H1 (cell line): ENCODE measurements around the gene ERO1B. TPM values are rescaled to one million over a fixed set of nuclear protein-coding genes. Genes with fewer than 3 reads are reported as not detected.

ENCODE experiments used
- CTCF ChIA-PET: fragments of 300-600 bp; sonication (Branson Sonifier 250); formaldehyde crosslinking; loops from one replicate; lab custom pipeline; 2021; ENCODE audit not compliant: partially characterized antibody; lab: Charles Lee
- POLR2A ChIA-PET: fragments of 300-600 bp; sonication (Branson Sonifier 250); formaldehyde crosslinking; loops from one replicate; lab custom pipeline; 2021; ENCODE audit warnings: inconsistent platforms; ENCODE audit not compliant: partially characterized antibody; lab: Charles Lee
- DNase-seq, 2 experiments: peaks; one replicate each; pipeline versions ENCODE4 v3.0.0 to v3.0.0-alpha.2; 2010 to 2022; ENCODE audit warnings: low spot score in 2 of 2, low read depth in 1 of 2, mixed read lengths in 1 of 2
- FAIRE-seq: peaks from 2 replicates; lab custom pipeline; 2011; peaks lifted over from hg19 to GRCh38; lab: Jason Lieb, UNC
- H2AFZ ChIP-seq: 2 replicates; pipeline ENCODE4 v1.8.1; 2012; ENCODE audit warnings: low read length, inconsistent platforms
- H2AK5ac ChIP-seq: 2 replicates; pipeline ENCODE4 v1.6.1; 2013; ENCODE audit warnings: low read depth, low read length
- H2BK120ac ChIP-seq: replicated peaks from 2 replicates; pipeline ENCODE3; 2013; ENCODE audit warnings: low read depth, low read length, inconsistent platforms
- H2BK12ac ChIP-seq: 2 replicates; pipeline ENCODE4 v1.6.1; 2013; ENCODE audit warnings: low read depth, low read length
- H2BK15ac ChIP-seq: 2 replicates; pipeline ENCODE4 v1.6.1; 2013; ENCODE audit warnings: low read length
- H2BK20ac ChIP-seq: 2 replicates; pipeline ENCODE4 v1.6.1; 2013; ENCODE audit warnings: low read length
- H2BK5ac ChIP-seq: 2 replicates; pipeline ENCODE4 v1.6.1; 2013; ENCODE audit warnings: low read depth, low read length
- H3K14ac ChIP-seq: 2 replicates; pipeline ENCODE4 v1.6.1; 2013; ENCODE audit warnings: inconsistent platforms; ENCODE audit not compliant: insufficient read length
- H3K18ac ChIP-seq: 2 replicates; pipeline ENCODE4 v1.6.1; 2013; ENCODE audit warnings: low read length; ENCODE audit errors: extremely low read depth
- H3K23ac ChIP-seq: 2 replicates; pipeline ENCODE4 v1.6.1; 2013; ENCODE audit warnings: inconsistent platforms; ENCODE audit not compliant: insufficient read length
- H3K23me2 ChIP-seq: 2 replicates; pipeline ENCODE4 v1.6.1; 2013; ENCODE audit warnings: low read depth, low read length
- H3K27ac ChIP-seq: 2 replicates; pipeline ENCODE4 v1.6.1; 2011; ENCODE audit warnings: low read depth, low read length, inconsistent platforms
- H3K27me3 ChIP-seq, 4 experiments: replicated peaks in 1 of 4; 1 replicate in 1 of 4; 2 replicates in 3 of 4; pipeline versions ENCODE4 v1.6.1 to v1.8.1; 2011 to 2013; ENCODE audit warnings: low read length in 3 of 4, mild to moderate bottlenecking in 3 of 4, inconsistent platforms in 2 of 4, mixed read lengths in 2 of 4, moderate library complexity in 1 of 4; ENCODE audit not compliant: control insufficient read depth in 3 of 4, insufficient read depth in 3 of 4; ENCODE audit errors: extremely low read depth in 1 of 4
- H3K36me3 ChIP-seq, 4 experiments: 2 replicates each; pipeline versions ENCODE4 v1.6.1 to v1.8.1; 2011 to 2013; ENCODE audit warnings: mild to moderate bottlenecking in 4 of 4, low read length in 3 of 4, moderate library complexity in 2 of 4, control low read depth in 1 of 4, inconsistent platforms in 1 of 4; ENCODE audit not compliant: insufficient read depth in 4 of 4, control insufficient read depth in 2 of 4
- H3K4ac ChIP-seq: replicated peaks from 2 replicates; pipeline ENCODE3; 2013; ENCODE audit warnings: low read length, low read depth, mixed read lengths, inconsistent platforms; ENCODE audit not compliant: insufficient read length
- H3K4me1 ChIP-seq, 4 experiments: replicated peaks in 1 of 4; 1 replicate in 1 of 4; 2 replicates in 3 of 4; pipeline versions ENCODE4 v1.6.1 to v1.8.1; 2011 to 2013; ENCODE audit warnings: low read length in 3 of 4, inconsistent platforms in 2 of 4, mixed read lengths in 1 of 4; ENCODE audit not compliant: insufficient read depth in 4 of 4, control insufficient read depth in 3 of 4
- H3K4me2 ChIP-seq, 2 experiments: 2 replicates each; pipeline versions ENCODE4 v1.6.1 to v1.8.1; 2011 to 2013; ENCODE audit warnings: low read depth in 2 of 2, low read length in 2 of 2, control low read depth in 1 of 2, inconsistent platforms in 1 of 2, mild to moderate bottlenecking in 1 of 2; ENCODE audit not compliant: insufficient read depth in 1 of 2
- H3K4me3 ChIP-seq, 4 experiments: fragments of 200-600, 300-600 bp in 1 of 4; sonication (generic), shearing (Covaris generic), sonication (Bioruptor Twin) in 1 of 4; 2 replicates each; pipeline versions ENCODE4 v1.5.1 to v1.8.1; 2011 to 2016; ENCODE audit warnings: low read length in 4 of 4, low read depth in 3 of 4, control low read depth in 2 of 4, inconsistent platforms in 2 of 4, mild to moderate bottlenecking in 2 of 4, mixed read lengths in 1 of 4, moderate library complexity in 1 of 4; ENCODE audit not compliant: insufficient read depth in 2 of 4; ENCODE audit errors: extremely low read depth in 1 of 4
- H3K56ac ChIP-seq: replicated peaks from 2 replicates; pipeline ENCODE3; 2013; ENCODE audit warnings: low read depth, mild to moderate bottlenecking, mixed read lengths, low read length, inconsistent platforms; ENCODE audit not compliant: insufficient read length
- H3K79me1 ChIP-seq: 2 replicates; pipeline ENCODE4 v1.6.1; 2013; ENCODE audit warnings: low read depth, low read length, control low read depth
- H3K79me2 ChIP-seq, 2 experiments: 2 replicates each; pipeline versions ENCODE4 v1.6.1 to v1.8.1; 2012 to 2013; ENCODE audit warnings: low read length in 2 of 2, mild to moderate bottlenecking in 2 of 2, inconsistent platforms in 1 of 2; ENCODE audit not compliant: insufficient read depth in 2 of 2, control insufficient read depth in 1 of 2
- H3K9ac ChIP-seq, 4 experiments: replicated peaks in 1 of 4; 1 replicate in 1 of 4; 2 replicates in 3 of 4; pipeline versions ENCODE4 v1.6.1 to v1.8.1; 2011 to 2013; ENCODE audit warnings: low read depth in 3 of 4, low read length in 3 of 4, control low read depth in 2 of 4, mild to moderate bottlenecking in 2 of 4, moderate library complexity in 2 of 4, inconsistent platforms in 1 of 4; ENCODE audit errors: extremely low read depth in 1 of 4
- H3K9me3 ChIP-seq, 2 experiments: 2 replicates each; pipeline versions ENCODE4 v1.6.1 to v1.8.1; 2012 to 2013; ENCODE audit warnings: mild to moderate bottlenecking in 2 of 2, moderate library complexity in 2 of 2, control low read depth in 1 of 2, inconsistent platforms in 1 of 2, low read depth in 1 of 2, low read length in 1 of 2, mixed read lengths in 1 of 2; ENCODE audit not compliant: insufficient read depth in 2 of 2
- H4K20me1 ChIP-seq, 2 experiments: replicated peaks in 1 of 2; 2 replicates each; pipeline versions ENCODE3 to v1.8.1; 2011 to 2013; ENCODE audit warnings: inconsistent platforms in 2 of 2, low read length in 2 of 2, mild to moderate bottlenecking in 1 of 2; ENCODE audit not compliant: insufficient read depth in 2 of 2, control insufficient read depth in 1 of 2
- H4K5ac ChIP-seq: 2 replicates; pipeline ENCODE4 v1.6.1; 2013; ENCODE audit warnings: low read length, low read depth, mixed read lengths, inconsistent platforms; ENCODE audit not compliant: insufficient read length
- H4K8ac ChIP-seq: 2 replicates; pipeline ENCODE4 v1.8.0; 2013; ENCODE audit warnings: mild to moderate bottlenecking, moderate library complexity, low read length, inconsistent platforms; ENCODE audit not compliant: insufficient read depth; ENCODE audit errors: extremely low read depth
- H4K91ac ChIP-seq: replicated peaks from 2 replicates; pipeline ENCODE3; 2013; ENCODE audit warnings: low read length, mixed read lengths, inconsistent platforms; ENCODE audit not compliant: insufficient read length
- ATF2 ChIP-seq: IDR thresholded peaks from 2 replicates; pipeline ENCODE4 v1.6.1; 2012; ENCODE audit warnings: low read length, inconsistent platforms
- CBX5 ChIP-seq: fragments of 300-800, 300-1000 bp; sonication (generic); IDR thresholded peaks from 2 replicates; pipeline ENCODE4 v1.7.1; 2016; ENCODE audit warnings: antibody characterized with exemption, low read length, low read depth
- CBX8 ChIP-seq: fragments of 300-800, 300-1000 bp; sonication (generic); IDR thresholded peaks from 2 replicates; pipeline ENCODE4 v1.7.1; 2016; ENCODE audit warnings: low read depth, low read length, borderline replicate concordance
- CTBP2 ChIP-seq: IDR thresholded peaks from 2 replicates; pipeline ENCODE4 v1.7.0; 2011; ENCODE audit warnings: borderline replicate concordance, mild to moderate bottlenecking, moderate library complexity, mixed read lengths, low read length; ENCODE audit not compliant: insufficient read depth, insufficient read length
- JUN ChIP-seq: IDR thresholded peaks from 2 replicates; pipeline ENCODE4 v1.6.1; 2011; ENCODE audit warnings: low read depth, mild to moderate bottlenecking, improper control_type of control experiment, low read length
- RAD21 ChIP-seq, 2 experiments: IDR thresholded peaks in 1 of 2; conservative IDR thresholded peaks in 1 of 2; 2 replicates each; pipeline ENCODE4 v1.6.1; 2011; ENCODE audit warnings: low read depth in 2 of 2, low read length in 2 of 2, improper control_type of control experiment in 1 of 2, inconsistent platforms in 1 of 2, mild to moderate bottlenecking in 1 of 2, moderate library complexity in 1 of 2
- SAP30 ChIP-seq: fragments of 300-600 bp; sonication (generic); IDR thresholded peaks from 2 replicates; pipeline ENCODE4 v1.7.1; 2012; ENCODE audit warnings: low read length, moderate library complexity, mild to moderate bottlenecking, inconsistent platforms; ENCODE audit not compliant: insufficient read depth, insufficient replicate concordance
- SIX5 ChIP-seq: IDR thresholded peaks from 2 replicates; pipeline ENCODE4 v1.6.1; 2011; ENCODE audit warnings: mild to moderate bottlenecking, low read depth, low read length
- SP4 ChIP-seq: IDR thresholded peaks from 2 replicates; pipeline ENCODE4 v1.6.1; 2012; ENCODE audit warnings: low read length, inconsistent platforms
- SRF ChIP-seq: IDR thresholded peaks from 2 replicates; pipeline ENCODE4 v1.6.1; 2011; ENCODE audit warnings: mild to moderate bottlenecking, low read depth, low read length, moderate library complexity
- WGBS, 2 experiments: shearing (Covaris generic) in 1 of 2; methylation state at CpG; one replicate each; pipeline versions ENCODE4 v1.1.6 to v1.1.7; 2013 to 2015; ENCODE audit warnings: low lambda C conversion rate in 2 of 2, mixed read lengths in 2 of 2, inconsistent platforms in 1 of 2, low coverage in 1 of 2, missing lambda C conversion rate in 1 of 2; ENCODE audit not compliant: insufficient replicate concordance in 2 of 2, insufficient coverage in 1 of 2, insufficient read length in 1 of 2; ENCODE audit errors: extremely low coverage in 1 of 2, missing lambda C conversion rate in 1 of 2; 5-methylcytosine and 5-hydroxymethylcytosine counted together
- polyA plus RNA-seq, 7 experiments: library from polyadenylated mRNA; depleted of rRNA in 3 of 7; stranded (reverse) in 5 of 7; unstranded in 2 of 7; fragments of >200 nt in 5 of 7; fragments of 200-250 nt in 2 of 7; gene quantifications; 1 replicate in 5 of 7; 2 replicates in 1 of 7; 4 replicates in 1 of 7; pipeline versions ENCODE4 v1.2.1 to v1.2.3, GENCODE V29; 2011 to 2013; ENCODE audit warnings: missing spikeins in 2 of 7, mixed read lengths in 2 of 7
- total RNA-seq: library from RNA; stranded (reverse); fragmentation: NEBNext Ultra II Directional; extraction: Animal tissue kit (Norgen Biotek cat#: 25700); gene quantifications from 2 replicates; pipeline ENCODE4 v1.2.1, GENCODE V29; 2021
- TF ChIP-seq, protein P1 (sequence below): IDR thresholded peaks from 2 replicates; pipeline ENCODE4 v1.6.1; 2011; ENCODE audit warnings: low read length, improper control_type of control experiment

ERO1B gene
- total and polyA plus RNA-seq, 2 of the 8 experiments (the other 6 are each of a cell fraction or from before 2014, with no cell fraction given) = 0.74 to 5.6 TPM

- ChIA-PET POLR2A (no interaction called here), CTCF (interaction anchor here (0.6 kb wide), 1 partner anchor 75 kb away, joined by 3 read pairs; no protein-coding TSS in a partner anchor)
- Histone ChIP-seq H3K14ac (no peak overlapping the region), H2BK20ac (no peak overlapping the region), H4K91ac (no peak overlapping the region), H4K5ac (no peak overlapping the region), H3K23me2 (no peaks in the 10 kb centered on the region), H2BK12ac (no peak overlapping the region), H3K23ac (no peak overlapping the region), H4K20me1 (no peaks in the 10 kb centered on the region), H3K9me3 (no peaks in the 10 kb centered on the region), H3K36me3 (no peaks in the 10 kb centered on the region), H2BK120ac (no peak overlapping the region), H2BK5ac (no peak overlapping the region), H3K79me1 (no peaks in the 10 kb centered on the region), H2AK5ac (no peak overlapping the region), H3K79me2 (no peaks in the 10 kb centered on the region), H2AFZ (no peak overlapping the region), H3K18ac (no peak overlapping the region), H3K27ac (no peak overlapping the region), H4K8ac (no peak overlapping the region), H3K27me3 (no peaks in the 10 kb centered on the region), H3K4me1 (no peaks in the 10 kb centered on the region), H3K56ac (no peak overlapping the region), H3K4me2 (no peak overlapping the region), H3K4me3 (no peak overlapping the region), H3K4ac (no peak overlapping the region), H2BK15ac (no peak overlapping the region), H3K9ac (no peak overlapping the region)
- TF ChIP-seq SIX5 = no peak
- TF ChIP-seq RAD21 (IDR thresholded peaks at IDR 0.05 in 1 of 2, conservative IDR thresholded peaks at IDR 0.05 in 1 of 2; ENCODE audit: low read depth in 2 of 2, low read length in 2 of 2) = no peak
- TF ChIP-seq, protein P1, sequence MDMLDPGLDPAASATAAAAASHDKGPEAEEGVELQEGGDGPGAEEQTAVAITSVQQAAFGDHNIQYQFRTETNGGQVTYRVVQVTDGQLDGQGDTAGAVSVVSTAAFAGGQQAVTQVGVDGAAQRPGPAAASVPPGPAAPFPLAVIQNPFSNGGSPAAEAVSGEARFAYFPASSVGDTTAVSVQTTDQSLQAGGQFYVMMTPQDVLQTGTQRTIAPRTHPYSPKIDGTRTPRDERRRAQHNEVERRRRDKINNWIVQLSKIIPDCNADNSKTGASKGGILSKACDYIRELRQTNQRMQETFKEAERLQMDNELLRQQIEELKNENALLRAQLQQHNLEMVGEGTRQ = no peak
- TF ChIP-seq CBX5 = no peak
- no peak for TF ChIP-seq SRF
- TF ChIP-seq ATF2 = no peak
- no peak for TF ChIP-seq CTBP2
- TF ChIP-seq CBX8 = no peak
- TF ChIP-seq SAP30 = no peak
- TF ChIP-seq JUN = no peak
- no peak for TF ChIP-seq SP4
- FAIRE-seq (no peak), DNase-seq (no peak)
- 88% methylated on average over 3 of the region's 3 CpGs; no CpG with 5 or more reads in 1 of the 2 experiments for WGBS, 2 experiments
Measured at GRCh38 chr1:236247286-236247685, 34.5 kb downstream of the ERO1B start.
